DOHH2 (cell line): ENCODE measurements around the gene IP6K1.

Source experiments
- EZH2phosphoT487 ChIP-seq: fragments of 200-600 bp; sonication (generic); IDR thresholded peaks from 2 replicates; pipeline ENCODE4 v1.6.1; 2017; ENCODE audit warnings: borderline replicate concordance, mild to moderate bottlenecking, antibody characterized with exemption, low read length, moderate library complexity, mixed read lengths
- TF ChIP-seq, protein P1 (sequence below): fragments of 200-600 bp; sonication (generic); IDR thresholded peaks from one replicate; pipeline ENCODE4 v1.5.1; 2014; ENCODE audit warnings: antibody characterized with exemption, mild to moderate bottlenecking, low read depth, low read length; ENCODE audit not compliant: poor library complexity, severe bottlenecking

DNA sequence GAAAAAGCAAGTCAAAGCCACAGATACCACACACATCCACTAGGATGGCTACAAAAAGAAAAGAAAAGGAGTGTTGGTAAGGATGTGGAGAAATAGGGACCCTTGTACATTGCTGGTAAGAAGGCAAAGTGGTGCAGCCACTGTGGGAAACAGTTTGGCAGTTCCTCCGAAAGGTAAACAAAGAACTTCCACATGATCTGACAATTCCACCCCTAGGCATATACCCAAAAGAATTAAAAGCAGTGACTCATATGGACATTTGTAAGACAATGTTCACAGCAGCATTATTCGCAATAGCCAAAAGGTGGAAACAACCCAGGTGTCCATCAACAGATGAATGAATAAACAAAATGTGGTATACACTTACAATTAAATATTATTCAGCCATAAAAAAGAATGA lies 40.4 kb downstream of the IP6K1 start:
- TF ChIP-seq, protein P1, sequence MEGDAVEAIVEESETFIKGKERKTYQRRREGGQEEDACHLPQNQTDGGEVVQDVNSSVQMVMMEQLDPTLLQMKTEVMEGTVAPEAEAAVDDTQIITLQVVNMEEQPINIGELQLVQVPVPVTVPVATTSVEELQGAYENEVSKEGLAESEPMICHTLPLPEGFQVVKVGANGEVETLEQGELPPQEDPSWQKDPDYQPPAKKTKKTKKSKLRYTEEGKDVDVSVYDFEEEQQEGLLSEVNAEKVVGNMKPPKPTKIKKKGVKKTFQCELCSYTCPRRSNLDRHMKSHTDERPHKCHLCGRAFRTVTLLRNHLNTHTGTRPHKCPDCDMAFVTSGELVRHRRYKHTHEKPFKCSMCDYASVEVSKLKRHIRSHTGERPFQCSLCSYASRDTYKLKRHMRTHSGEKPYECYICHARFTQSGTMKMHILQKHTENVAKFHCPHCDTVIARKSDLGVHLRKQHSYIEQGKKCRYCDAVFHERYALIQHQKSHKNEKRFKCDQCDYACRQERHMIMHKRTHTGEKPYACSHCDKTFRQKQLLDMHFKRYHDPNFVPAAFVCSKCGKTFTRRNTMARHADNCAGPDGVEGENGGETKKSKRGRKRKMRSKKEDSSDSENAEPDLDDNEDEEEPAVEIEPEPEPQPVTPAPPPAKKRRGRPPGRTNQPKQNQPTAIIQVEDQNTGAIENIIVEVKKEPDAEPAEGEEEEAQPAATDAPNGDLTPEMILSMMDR = no peak
- TF ChIP-seq EZH2phosphoT487 = no peak
